Retinal pigment epithelial cell (primary cell): ENCODE measurements around the gene TOMM34.

Experiments
- DNase-seq: peaks from one replicate; pipeline ENCODE4 v3.0.0-alpha.2; 2010; ENCODE audit warnings: low read depth
- H3K4me3 ChIP-seq: 2 replicates; pipeline ENCODE4 v1.5.1; 2011; ENCODE audit warnings: mild to moderate bottlenecking, low read length, control low read depth, moderate library complexity
- CTCF ChIP-seq: conservative IDR thresholded peaks from 2 replicates; pipeline ENCODE4 v1.5.1; 2011; ENCODE audit warnings: low read depth, low read length, control low read depth, inconsistent platforms

Gene TOMM34

GRCh38 chr20:44945261-44945660 is 14.9 kb downstream of the TOMM34 start:
- no peak overlapping the region for H3K4me3 ChIP-seq
- TF ChIP-seq CTCF = no peak
- no peak for DNase-seq

- TF ChIP-seq CTCF = no peak
- no peak overlapping the region for H3K4me3 ChIP-seq
- DNase-seq = no peak
Measured at GRCh38 chr20:44943828-44944227, 16.4 kb downstream of the TOMM34 start.

GRCh38 chr20:44942264-44942973 is 17.8 kb downstream of the TOMM34 start:
- peak; percentile 10 for TF ChIP-seq CTCF
- no peak overlapping the region for H3K4me3 ChIP-seq
- DNase-seq = no peak

- no peak for DNase-seq
- no peak for TF ChIP-seq CTCF
- H3K4me3 ChIP-seq = no peak overlapping the region
Measured at GRCh38 chr20:44941120-44941691, 19.0 kb downstream of the TOMM34 start.

- no peak for TF ChIP-seq CTCF
- DNase-seq = no peak
- no peak overlapping the region for H3K4me3 ChIP-seq
Measured at GRCh38 chr20:44938637-44939036, 21.6 kb downstream of the TOMM34 start.

- no peak for TF ChIP-seq CTCF
- DNase-seq = no peak
- H3K4me3 ChIP-seq = no peak overlapping the region
Measured at GRCh38 chr20:44936510-44936909, 23.7 kb downstream of the TOMM34 start.

- H3K4me3 ChIP-seq = no peak overlapping the region
- DNase-seq = no peak
- no peak for TF ChIP-seq CTCF
Measured at GRCh38 chr20:44932916-44933315, 27.3 kb downstream of the TOMM34 start.
